Keratinocyte (primary cell): ENCODE results near the gene CLN6. TPM values are rescaled to one million over a fixed set of nuclear protein-coding genes. Genes with fewer than 3 reads are reported as not detected.

Experiments
- DNase-seq: peaks from one replicate; pipeline ENCODE4 v3.0.0-alpha.2; 2011; ENCODE audit warnings: low read depth, missing footprints, low spot score
- FAIRE-seq: peaks from 2 replicates; lab custom pipeline; 2011; peaks lifted over from hg19 to GRCh38; lab: Jason Lieb, UNC
- H2AFZ ChIP-seq: 2 replicates; pipeline ENCODE4 v1.6.0; 2012; ENCODE audit warnings: low read length, control low read depth, inconsistent platforms; ENCODE audit not compliant: control insufficient read depth
- H3K27ac ChIP-seq: 2 replicates; pipeline ENCODE4 v1.5.1; 2011; ENCODE audit warnings: low read length; ENCODE audit not compliant: control insufficient read depth, insufficient read depth
- H3K27me3 ChIP-seq: 3 replicates; pipeline ENCODE4 v1.6.0; 2011; ENCODE audit warnings: low read length; ENCODE audit not compliant: control insufficient read depth, insufficient read depth; ENCODE audit errors: extremely low read depth
- H3K36me3 ChIP-seq, 2 experiments: 2 replicates in 1 of 2; 3 replicates in 1 of 2; pipeline ENCODE4 v1.5.1; 2011; ENCODE audit warnings: low read length in 2 of 2, mild to moderate bottlenecking in 1 of 2; ENCODE audit not compliant: control insufficient read depth in 2 of 2, insufficient read depth in 2 of 2; ENCODE audit errors: extremely low read depth in 1 of 2
- H3K4me1 ChIP-seq: 3 replicates; pipeline ENCODE4 v1.5.1; 2011; ENCODE audit warnings: low read length; ENCODE audit not compliant: control insufficient read depth, insufficient read depth; ENCODE audit errors: extremely low read depth
- H3K4me2 ChIP-seq: 3 replicates; pipeline ENCODE4 v1.6.0; 2011; ENCODE audit warnings: low read depth, low read length; ENCODE audit not compliant: control insufficient read depth, insufficient read depth; ENCODE audit errors: extremely low read depth
- H3K4me3 ChIP-seq, 3 experiments: fragments of 200-600 bp in 1 of 3; sonication (generic) in 1 of 3; 2 replicates in 2 of 3; 3 replicates in 1 of 3; pipeline ENCODE4 v1.5.1; 2011 to 2016; ENCODE audit warnings: low read length in 3 of 3, mild to moderate bottlenecking in 3 of 3, control low read depth in 2 of 3, inconsistent platforms in 1 of 3, low read depth in 1 of 3, mixed read lengths in 1 of 3, mixed run types in 1 of 3, moderate library complexity in 1 of 3; ENCODE audit not compliant: control insufficient read depth in 2 of 3, insufficient read depth in 2 of 3; ENCODE audit errors: extremely low read depth in 1 of 3
- H3K79me2 ChIP-seq: 2 replicates; pipeline ENCODE4 v1.6.0; 2012; ENCODE audit warnings: low read length; ENCODE audit not compliant: control insufficient read depth, insufficient read depth
- H3K9ac ChIP-seq: 3 replicates; pipeline ENCODE4 v1.6.0; 2011; ENCODE audit warnings: low read length; ENCODE audit not compliant: control insufficient read depth, insufficient read depth; ENCODE audit errors: extremely low read depth
- H3K9me1 ChIP-seq: 3 replicates; pipeline ENCODE4 v1.6.0; 2011; ENCODE audit warnings: low read length; ENCODE audit not compliant: control insufficient read depth, insufficient read depth; ENCODE audit errors: extremely low read depth
- H3K9me3 ChIP-seq: 2 replicates; pipeline ENCODE4 v1.5.1; 2012; ENCODE audit warnings: low read depth, low read length; ENCODE audit not compliant: control insufficient read depth
- H4K20me1 ChIP-seq: 3 replicates; pipeline ENCODE4 v1.6.0; 2011; ENCODE audit warnings: low read length; ENCODE audit not compliant: control insufficient read depth, insufficient read depth; ENCODE audit errors: extremely low read depth
- CTCF ChIP-seq, 3 experiments: IDR thresholded peaks in 1 of 3; conservative IDR thresholded peaks in 1 of 3; optimal IDR thresholded peaks in 1 of 3; 2 replicates in 2 of 3; 3 replicates in 1 of 3; pipeline versions ENCODE3 to v1.5.1; 2011; ENCODE audit warnings: low read length in 3 of 3, mild to moderate bottlenecking in 3 of 3, moderate library complexity in 2 of 3, control low read depth in 1 of 3, inconsistent platforms in 1 of 3; ENCODE audit not compliant: insufficient read depth in 2 of 3; ENCODE audit errors: extremely low read depth in 1 of 3
- EZH2 ChIP-seq: IDR thresholded peaks from one replicate; pipeline ENCODE4 v1.6.1; 2012; ENCODE audit warnings: inconsistent platforms, mild to moderate bottlenecking, low read length, moderate library complexity
- dilution Hi-C: fragments of 300-500 bp; cut with MboI; formaldehyde crosslinking; loops from one replicate; pipeline ENCODE4 v1.7.0; 2020; ENCODE audit warnings: low sequenced_read_pairs; ENCODE audit not compliant: extremely low pct_ligation_motif_present
- polyA plus RNA-seq, 5 experiments: library from polyadenylated mRNA; depleted of rRNA in 3 of 5; stranded (reverse) in 3 of 5; stranded (forward) in 1 of 5; unstranded in 1 of 5; fragments of >200 nt; gene quantifications; 1 replicate in 1 of 5; 2 replicates in 3 of 5; 3 replicates in 1 of 5; pipeline versions ENCODE4 v1.2.1 to v1.2.3, GENCODE V29; 2011 to 2012; ENCODE audit warnings: missing spikeins in 2 of 5, low read depth in 1 of 5, low replicate concordance in 1 of 5

Gene CLN6
- polyA plus RNA-seq, 1 donor (not counting 4 experiments of a cell fraction or from before 2014, with no cell fraction given): 26.7 TPM

- no peak for DNase-seq
- no peak for TF ChIP-seq EZH2
- TF ChIP-seq CTCF (optimal IDR thresholded peaks at IDR 0.05 in 1 of 3, IDR thresholded peaks at IDR 0.05 in 1 of 3, conservative IDR thresholded peaks at IDR 0.05 in 1 of 3; ENCODE audit: extremely low read depth in 1 of 3, insufficient read depth in 2 of 3, low read length in 3 of 3): no peak
- no peak overlapping the region for H3K4me2 ChIP-seq
- no peak for FAIRE-seq
- no peak overlapping the region for H3K27ac ChIP-seq
- no peak overlapping the region for H3K9ac ChIP-seq
- no peak overlapping the region for H3K4me3 ChIP-seq
- no peak overlapping the region for H2AFZ ChIP-seq
- no peaks in the 10 kb centered on the region for H4K20me1 ChIP-seq
- H3K36me3 ChIP-seq: peaks cover 8 to 10% of the 10 kb centered on the region in 2 experiments
- dilution Hi-C loops: no loop called here
- no peaks in the 10 kb centered on the region for H3K4me1 ChIP-seq
- no peaks in the 10 kb centered on the region for H3K79me2 ChIP-seq
- H3K9me1 ChIP-seq: no peaks in the 10 kb centered on the region
- H3K27me3 ChIP-seq: no peaks in the 10 kb centered on the region
- H3K9me3 ChIP-seq: no peaks in the 10 kb centered on the region
These were observed 30.2 kb downstream of the CLN6 start for GRCh38 chr15:68199340-68199739.

- Histone ChIP-seq H3K9me3 (no peaks in the 10 kb centered on the region), H3K9me1 (no peaks in the 10 kb centered on the region), H3K4me2 (no peak overlapping the region), H4K20me1 (no peaks in the 10 kb centered on the region), H3K4me3 (no peak overlapping the region), H3K4me1 (no peaks in the 10 kb centered on the region), H3K9ac (no peak overlapping the region), H3K27ac (no peak overlapping the region), H3K27me3 (no peaks in the 10 kb centered on the region), H2AFZ (no peak overlapping the region), H3K36me3 (peaks cover 10 to 12% of the 10 kb centered on the region in 2 experiments), H3K79me2 (no peaks in the 10 kb centered on the region)
- dilution Hi-C loops: no loop called here
- DNase-seq (no peak), FAIRE-seq (no peak)
- TF ChIP-seq EZH2: no peak
These were observed 31.7 kb downstream of the CLN6 start for GRCh38 chr15:68197661-68198437.
